Loucy (cell line): ENCODE measurements around the gene YARS2.

Experiments
- H2AFZ ChIP-seq: fragments of 200-600 bp; sonication (generic); 2 replicates; pipeline ENCODE4 v1.6.0; 2016; ENCODE audit warnings: antibody characterized with exemption, mild to moderate bottlenecking, low read length, moderate library complexity
- H3F3A ChIP-seq: fragments of 200-600 bp; 2 replicates; pipeline ENCODE4 v1.6.0; 2016; ENCODE audit warnings: antibody characterized with exemption, low read depth, mild to moderate bottlenecking
- H3K27me3 ChIP-seq: fragments of 200-600 bp; sonication (generic); 2 replicates; pipeline ENCODE4 v1.6.1; 2014; ENCODE audit warnings: low read length, mild to moderate bottlenecking; ENCODE audit not compliant: insufficient read depth, poor library complexity, severe bottlenecking
- H3K36me3 ChIP-seq: fragments of 200-600 bp; sonication (generic); 2 replicates; pipeline ENCODE4 v1.6.1; 2016; ENCODE audit warnings: low read length; ENCODE audit not compliant: insufficient read depth
- H3K4me1 ChIP-seq: fragments of 200-600 bp; sonication (generic); 2 replicates; pipeline ENCODE4 v1.5.1; 2014; ENCODE audit warnings: low read length, mild to moderate bottlenecking; ENCODE audit not compliant: insufficient read depth, poor library complexity, severe bottlenecking
- H3K4me2 ChIP-seq: fragments of 200-600 bp; sonication (generic); 2 replicates; pipeline ENCODE4 v1.6.0; 2014; ENCODE audit warnings: antibody characterized with exemption, low read length, low read depth, mild to moderate bottlenecking; ENCODE audit not compliant: poor library complexity, severe bottlenecking
- H3K4me3 ChIP-seq: fragments of 200-600 bp; sonication (generic); 2 replicates; pipeline ENCODE4 v1.5.1; 2014; ENCODE audit warnings: low read length, mild to moderate bottlenecking, mixed read lengths; ENCODE audit not compliant: poor library complexity, severe bottlenecking
- H3K79me2 ChIP-seq: fragments of 200-600 bp; sonication (generic); 2 replicates; pipeline ENCODE4 v1.6.1; 2014; ENCODE audit warnings: low read length; ENCODE audit not compliant: insufficient read depth
- H3K9ac ChIP-seq: fragments of 200-600 bp; sonication (generic); 2 replicates; pipeline ENCODE4 v1.6.0; 2014; ENCODE audit warnings: mild to moderate bottlenecking, low read depth, low read length, moderate library complexity; ENCODE audit not compliant: poor library complexity, severe bottlenecking
- H3K9me2 ChIP-seq: fragments of 200-600 bp; sonication (generic); replicated peaks from 2 replicates; pipeline ENCODE4 v1.6.1; 2016; ENCODE audit warnings: low read depth, low read length, mixed read lengths
- H3K9me3 ChIP-seq: fragments of 200-600 bp; sonication (generic); 2 replicates; pipeline ENCODE4 v1.6.1; 2014; ENCODE audit warnings: mild to moderate bottlenecking, antibody characterized with exemption, low read length, low read depth; ENCODE audit not compliant: insufficient read depth
- H4K20me1 ChIP-seq: fragments of 200-600 bp; sonication (generic); 2 replicates; pipeline ENCODE4 v1.6.0; 2014; ENCODE audit warnings: antibody characterized with exemption, low read length, mild to moderate bottlenecking; ENCODE audit not compliant: insufficient read depth, poor library complexity, severe bottlenecking
- CTCF ChIP-seq: fragments of 200-600 bp; sonication (generic); conservative IDR thresholded peaks from 2 replicates; pipeline ENCODE4 v1.5.1; 2014; ENCODE audit warnings: mild to moderate bottlenecking, antibody characterized with exemption, low read length
- EZH2phosphoT487 ChIP-seq: fragments of 200-600 bp; IDR thresholded peaks from 2 replicates; pipeline ENCODE4 v1.6.1; 2018; ENCODE audit warnings: antibody characterized with exemption, mild to moderate bottlenecking, moderate library complexity, borderline replicate concordance

The YARS2 gene

GRCh38 chr12:32718926-32719325, 36.8 kb downstream of the YARS2 start:
- Histone ChIP-seq H3K79me2 (no peaks in the 10 kb centered on the region), H3K4me2 (no peak overlapping the region), H3F3A (no peaks in the 10 kb centered on the region), H3K9ac (no peak overlapping the region), H3K9me3 (no peaks in the 10 kb centered on the region), H3K4me1 (no peaks in the 10 kb centered on the region), H2AFZ (no peak overlapping the region), H3K36me3 (peaks cover 52% of the 10 kb centered on the region), H3K4me3 (no peak overlapping the region), H4K20me1 (no peaks in the 10 kb centered on the region), H3K27me3 (no peaks in the 10 kb centered on the region), H3K9me2 (no peaks in the 10 kb centered on the region)
- no peak for TF ChIP-seq EZH2phosphoT487
- TF ChIP-seq CTCF = no peak

GRCh38 chr12:32714772-32715171, 40.9 kb downstream of the YARS2 start:
- Histone ChIP-seq H3K36me3 (peaks cover 51% of the 10 kb centered on the region; the same call in 1 of the 2 replicates), H2AFZ (no peak overlapping the region)

GRCh38 chr12:32708926-32709325, 46.8 kb downstream of the YARS2 start:
- Histone ChIP-seq H3K27me3 (no peaks in the 10 kb centered on the region), H3K36me3 (peaks cover 61% of the 10 kb centered on the region), H3K4me1 (peaks cover 10% of the 10 kb centered on the region), H2AFZ (no peak overlapping the region), H3K9me3 (no peaks in the 10 kb centered on the region), H3K4me2 (no peak overlapping the region), H4K20me1 (peaks cover 9% of the 10 kb centered on the region), H3K9me2 (no peaks in the 10 kb centered on the region), H3K9ac (no peak overlapping the region), H3K79me2 (peaks cover 8% of the 10 kb centered on the region), H3F3A (no peaks in the 10 kb centered on the region), H3K4me3 (no peak overlapping the region)
- TF ChIP-seq CTCF = no peak
- TF ChIP-seq EZH2phosphoT487 = no peak

More at GRCh38 chr12:32714772-32715171, 40.9 kb downstream of the YARS2 start:
- no peak overlapping the region for H3K4me3 ChIP-seq
- no peaks in the 10 kb centered on the region for H3F3A ChIP-seq
- H4K20me1 ChIP-seq = no peaks in the 10 kb centered on the region
- TF ChIP-seq CTCF (no peak), EZH2phosphoT487 (no peak)
- H3K27me3 ChIP-seq = no peaks in the 10 kb centered on the region
- H3K9ac ChIP-seq = no peak overlapping the region
- no peak overlapping the region for H3K4me2 ChIP-seq
- no peaks in the 10 kb centered on the region for H3K4me1 ChIP-seq
- H3K79me2 ChIP-seq = no peaks in the 10 kb centered on the region
- H3K9me2 ChIP-seq = no peaks in the 10 kb centered on the region
- H3K9me3 ChIP-seq = no peaks in the 10 kb centered on the region
